Measurements from ENCODE around the gene RXYLT1.
"Not testable (repeated sequence)": the region's sequence is repeated elsewhere in the genome, so short reads cannot be mapped to it uniquely, and the experiment has no call there.

The RXYLT1 gene

GRCh38 chr12:63779498-63780481, at the start of gene RXYLT1:
Gene RXYLT1 (plus strand): TSS chr12:63779909. CDS start chr12:63779961, 52 bp downstream.
- peak; percentile 73 for DNase-seq

- DNase-seq = not testable (repeated sequence)
Observed at GRCh38 chr12:63732779-63733178, 46.9 kb upstream of the RXYLT1 start.

- DNase-seq = not testable (repeated sequence)
Observed at GRCh38 chr12:63733585-63733984, 46.1 kb upstream of the RXYLT1 start.

- DNase-seq = not testable (repeated sequence)
Observed at GRCh38 chr12:63740551-63740950, 39.2 kb upstream of the RXYLT1 start.

GRCh38 chr12:63741431-63741830, 38.3 kb upstream of the RXYLT1 start:
- not testable (repeated sequence) for DNase-seq

GRCh38 chr12:63744110-63744509, 35.6 kb upstream of the RXYLT1 start:
- DNase-seq = not testable (repeated sequence)

GRCh38 chr12:63746470-63746869, 33.2 kb upstream of the RXYLT1 start:
- DNase-seq = not testable (repeated sequence)

GRCh38 chr12:63747136-63747535, 32.6 kb upstream of the RXYLT1 start:
- DNase-seq = not testable (repeated sequence)

- no peak for DNase-seq
Observed at GRCh38 chr12:63747553-63747952, 32.2 kb upstream of the RXYLT1 start.

- no peak for DNase-seq
Observed at GRCh38 chr12:63752283-63752682, 27.4 kb upstream of the RXYLT1 start.

- DNase-seq = no peak
Observed at GRCh38 chr12:63752841-63753240, 26.9 kb upstream of the RXYLT1 start.

GRCh38 chr12:63753743-63754142, 26.0 kb upstream of the RXYLT1 start:
- DNase-seq = no peak

GRCh38 chr12:63764481-63764880, 15.2 kb upstream of the RXYLT1 start:
- DNase-seq = no peak

- DNase-seq = no peak
Observed at GRCh38 chr12:63766498-63766897, 13.2 kb upstream of the RXYLT1 start.

- no peak for DNase-seq
Observed at GRCh38 chr12:63770375-63770774, 9.3 kb upstream of the RXYLT1 start.

GRCh38 chr12:63777340-63777739, 2.4 kb upstream of the RXYLT1 start:
- no peak for DNase-seq

GRCh38 chr12:63782466-63782865, 2.8 kb downstream of the RXYLT1 start:
- DNase-seq = no peak

GRCh38 chr12:63787306-63787705, 7.6 kb downstream of the RXYLT1 start:
- DNase-seq = no peak

- no peak for DNase-seq
Observed at GRCh38 chr12:63790608-63790945, 10.9 kb downstream of the RXYLT1 start.

GRCh38 chr12:63792338-63792737, 12.6 kb downstream of the RXYLT1 start:
- DNase-seq = peak; percentile 91

- DNase-seq = no peak
Observed at GRCh38 chr12:63795032-63795687, 15.5 kb downstream of the RXYLT1 start.

GRCh38 chr12:63795944-63796343, 16.2 kb downstream of the RXYLT1 start:
- no peak for DNase-seq

GRCh38 chr12:63802012-63802608, 22.4 kb downstream of the RXYLT1 start:
- peak; percentile 60 for DNase-seq

- no peak for DNase-seq
Observed at GRCh38 chr12:63804746-63805145, 25.0 kb downstream of the RXYLT1 start.
